ENCODE data around the gene CD320.

Gene CD320

GRCh38 chr19:8255426-8256125 is 52.6 kb downstream of the CD320 start:
- DNase-seq (ENCODE audit: low read depth) = no peak
- H3K4me3 ChIP-seq (ENCODE audit: low read depth, low read length) = no peak overlapping the region
- TF ChIP-seq MAX (IDR thresholded peaks at IDR 0.05; ENCODE audit: low read depth, low read length) (no peak), MYC (IDR thresholded peaks at IDR 0.05; ENCODE audit: low read depth, low read length) (no peak), POLR2A (IDR thresholded peaks at IDR 0.05; ENCODE audit: extremely low read depth, insufficient read length) (no peak)

- H3K4me3 ChIP-seq (ENCODE audit: low read depth, low read length) = no peak overlapping the region
- TF ChIP-seq CTCF (IDR thresholded peaks at IDR 0.05; ENCODE audit: low read depth, low read length) = no peak
- TF ChIP-seq MYC (IDR thresholded peaks at IDR 0.05; ENCODE audit: low read depth, low read length) = no peak
- TF ChIP-seq MAX (IDR thresholded peaks at IDR 0.05; ENCODE audit: low read depth, low read length) = no peak
- no peak for TF ChIP-seq POLR2A (IDR thresholded peaks at IDR 0.05; ENCODE audit: extremely low read depth, insufficient read length)
- peak; percentile 19 for DNase-seq (ENCODE audit: low read depth)
Observed at GRCh38 chr19:8254286-8255001, 53.7 kb downstream of the CD320 start.

- H3K4me3 ChIP-seq (ENCODE audit: low read depth, low read length) = no peak overlapping the region
- DNase-seq (ENCODE audit: low read depth) = peak; percentile 24
- TF ChIP-seq CTCF (IDR thresholded peaks at IDR 0.05; ENCODE audit: low read depth, low read length) (no peak), MYC (IDR thresholded peaks at IDR 0.05; ENCODE audit: low read depth, low read length) (no peak), POLR2A (IDR thresholded peaks at IDR 0.05; ENCODE audit: extremely low read depth, insufficient read length) (no peak), MAX (IDR thresholded peaks at IDR 0.05; ENCODE audit: low read depth, low read length) (no peak)
Observed at GRCh38 chr19:8253678-8254077, 54.5 kb downstream of the CD320 start.

- no peak overlapping the region for H3K4me3 ChIP-seq (ENCODE audit: low read depth, low read length)
- peak; percentile 100 for TF ChIP-seq CTCF (IDR thresholded peaks at IDR 0.05; ENCODE audit: low read depth, low read length)
- peak; percentile 70 for TF ChIP-seq MYC (IDR thresholded peaks at IDR 0.05; ENCODE audit: low read depth, low read length)
- TF ChIP-seq MAX (IDR thresholded peaks at IDR 0.05; ENCODE audit: low read depth, low read length) = peak; percentile 93
- TF ChIP-seq POLR2A (IDR thresholded peaks at IDR 0.05; ENCODE audit: extremely low read depth, insufficient read length) = no peak
- peak; percentile 93 for DNase-seq (ENCODE audit: low read depth)
Observed at GRCh38 chr19:8252922-8253589, 55.1 kb downstream of the CD320 start.
